Activated CD4-positive, alpha-beta T cell treated with anti-CD3 and anti-CD28 coated beads, Interleukin-2, amount 50 U/mL, for 16 hours (primary cell): ENCODE measurements around the gene MLLT3.

Source experiments
- DNase-seq: peaks from one replicate; pipeline ENCODE4 v3.0.0-alpha.2; 2020

The MLLT3 gene

GRCh38 chr9:20508242-20508641 lies 114.1 kb downstream of the MLLT3 start:
- DNase-seq: peak; percentile 66

GRCh38 chr9:20507431-20507830 lies 114.9 kb downstream of the MLLT3 start:
- DNase-seq: no peak

GRCh38 chr9:20506099-20506900 lies 116.0 kb downstream of the MLLT3 start:
- no peak for DNase-seq

GRCh38 chr9:20505574-20505973 lies 116.7 kb downstream of the MLLT3 start:
- no peak for DNase-seq

- DNase-seq: peak; percentile 13
Measured at GRCh38 chr9:20504930-20505329, 117.4 kb downstream of the MLLT3 start.

- no peak for DNase-seq
Measured at GRCh38 chr9:20500101-20500500, 122.2 kb downstream of the MLLT3 start.

- DNase-seq: no peak
Measured at GRCh38 chr9:20499013-20499412, 123.3 kb downstream of the MLLT3 start.

- no peak for DNase-seq
Measured at GRCh38 chr9:20496328-20496727, 126.0 kb downstream of the MLLT3 start.

GRCh38 chr9:20495098-20495497 lies 127.2 kb downstream of the MLLT3 start:
- no peak for DNase-seq

GRCh38 chr9:20494035-20494434 lies 128.3 kb downstream of the MLLT3 start:
- no peak for DNase-seq

GRCh38 chr9:20492772-20493171 lies 129.5 kb downstream of the MLLT3 start:
- no peak for DNase-seq

GRCh38 chr9:20491612-20492011 lies 130.7 kb downstream of the MLLT3 start:
- no peak for DNase-seq

- DNase-seq: no peak
Measured at GRCh38 chr9:20490246-20490834, 132.0 kb downstream of the MLLT3 start.

GRCh38 chr9:20488691-20489090 lies 133.6 kb downstream of the MLLT3 start:
- DNase-seq: no peak

- no peak for DNase-seq
Measured at GRCh38 chr9:20486552-20486951, 135.7 kb downstream of the MLLT3 start.

GRCh38 chr9:20481437-20481836 lies 140.9 kb downstream of the MLLT3 start:
- no peak for DNase-seq

GRCh38 chr9:20480249-20480648 lies 142.1 kb downstream of the MLLT3 start:
- DNase-seq: no peak

- no peak for DNase-seq
Measured at GRCh38 chr9:20479419-20480155, 142.7 kb downstream of the MLLT3 start.

- DNase-seq: no peak
Measured at GRCh38 chr9:20478786-20479185, 143.5 kb downstream of the MLLT3 start.

GRCh38 chr9:20477940-20478620 lies 144.2 kb downstream of the MLLT3 start:
- DNase-seq: no peak

GRCh38 chr9:20476912-20477521 lies 145.3 kb downstream of the MLLT3 start:
- no peak for DNase-seq

- DNase-seq: no peak
Measured at GRCh38 chr9:20474496-20474895, 147.8 kb downstream of the MLLT3 start.

- no peak for DNase-seq
Measured at GRCh38 chr9:20473515-20474013, 148.7 kb downstream of the MLLT3 start.
